ENCODE measurements around the gene SCYGR2.

GRCh38 chr2:227617316-227618230 is 18.9 kb downstream of the SCYGR2 start, which contains the start of gene SCYGR4:
- TF ChIP-seq CTCF (IDR thresholded peaks at IDR 0.05) (no peak), ELF4 (CRISPR knock-in tag; IDR thresholded peaks at IDR 0.05; ENCODE audit: low read depth) (no peak), NFYB (CRISPR knock-in tag; conservative IDR thresholded peaks at IDR 0.05; ENCODE audit: low read depth) (no peak), ZNF121 (CRISPR knock-in tag; IDR thresholded peaks at IDR 0.05) (no peak), TP53 (CRISPR knock-in tag; IDR thresholded peaks at IDR 0.05) (no peak)

All from WTC11 (cell line).